ENCODE measurements around the gene TRIM27. TPM values are rescaled to one million over a fixed set of nuclear protein-coding genes. Genes with fewer than 3 reads are reported as not detected.
"Not testable (repeated sequence)": the region's sequence is repeated elsewhere in the genome, so short reads cannot be mapped to it uniquely, and the experiment has no call there.

The TRIM27 gene
- total RNA-seq, 4 donors from 2014 or later, result 36.0 to 55.1 (median 37.4) TPM

- H3K4me3 ChIP-seq, result no peak overlapping the region
- no peaks in the 10 kb centered on the region for H3K36me3 ChIP-seq
- TF ChIP-seq POLR2AphosphoS5 (IDR thresholded peaks at IDR 0.05) (no peak), POLR2A (IDR thresholded peaks at IDR 0.05) (no peak), CTCF (IDR thresholded peaks at IDR 0.05) (no peak)
- no peaks in the 10 kb centered on the region for H3K9me3 ChIP-seq
- no peak for ATAC-seq
- H3K27ac ChIP-seq, result no peak overlapping the region
- peaks cover 20% of the 10 kb centered on the region for H3K27me3 ChIP-seq
- 88 to 91% methylated on average over 11 to 12 of the region's 13 CpGs for WGBS, 2 donors (ENCODE audit: low coverage in 1 of 2)
- peaks cover 0 to 6% (median 0%) of the 10 kb centered on the region in 3 donors for H3K4me1 ChIP-seq
Observed at GRCh38 chr6:28871335-28872156, 52.2 kb downstream of the TRIM27 start.

GRCh38 chr6:28868873-28869272 is 54.9 kb downstream of the TRIM27 start:
- peaks cover 0 to 18% (median 0%) of the 10 kb centered on the region in 3 donors for H3K4me1 ChIP-seq
- ATAC-seq, result no peak
- no peaks in the 10 kb centered on the region for H3K36me3 ChIP-seq
- TF ChIP-seq POLR2AphosphoS5 (IDR thresholded peaks at IDR 0.05) (no peak), CTCF (IDR thresholded peaks at IDR 0.05) (no peak), POLR2A (IDR thresholded peaks at IDR 0.05) (no peak), EP300 (IDR thresholded peaks at IDR 0.05) (no peak)
- H3K4me3 ChIP-seq, result no peak overlapping the region
- H3K27ac ChIP-seq, result no peak overlapping the region
- no peaks in the 10 kb centered on the region for H3K27me3 ChIP-seq
- WGBS, 2 donors (ENCODE audit: low coverage in 1 of 2), result 62 to 70% methylated on average over 2 of the region's 2 CpGs
- H3K9me3 ChIP-seq, result no peaks in the 10 kb centered on the region

GRCh38 chr6:28867086-28867409 is 56.7 kb downstream of the TRIM27 start:
- no peak for ATAC-seq
- 12 to 60% methylated on average over 1 to 4 of the region's 5 CpGs for WGBS, 2 donors (ENCODE audit: low coverage in 1 of 2)

GRCh38 chr6:28866205-28867085 is 57.3 kb downstream of the TRIM27 start:
- not testable (repeated sequence) for H3K9me3 ChIP-seq, H3K36me3 ChIP-seq, H3K27me3 ChIP-seq
- ATAC-seq, result peak; percentile 75
- H3K27ac ChIP-seq, result peak overlapping the region; percentile 14 to 91 (median 88)
- peaks cover 0 to 22% (median 0%) of the 10 kb centered on the region in 3 donors for H3K4me1 ChIP-seq
- peak in 1 of 2 donors; percentile 19 for TF ChIP-seq POLR2A (IDR thresholded peaks at IDR 0.05)
- peak in 1 of 4 experiments; percentile 15 for TF ChIP-seq CTCF (IDR thresholded peaks at IDR 0.05)
- 0 to 5% methylated on average over 5 to 7 of the region's 60 CpGs for WGBS, 2 donors (ENCODE audit: low coverage in 1 of 2)
- peak overlapping the region; percentile 48 to 83 for H3K4me3 ChIP-seq

More at GRCh38 chr6:28867086-28867409, 56.7 kb downstream of the TRIM27 start:
- Histone ChIP-seq H3K4me1 (peaks cover 0 to 22% (median 0%) of the 10 kb centered on the region in 3 donors), H3K27me3 (no peaks in the 10 kb centered on the region), H3K9me3 (no peaks in the 10 kb centered on the region), H3K27ac (peak overlapping the region; percentile 14 to 91 (median 88)), H3K4me3 (peak overlapping the region; percentile 48 to 83), H3K36me3 (no peaks in the 10 kb centered on the region)
- TF ChIP-seq CTCF (IDR thresholded peaks at IDR 0.05) (no peak), POLR2A (IDR thresholded peaks at IDR 0.05) (no peak), POLR2AphosphoS5 (IDR thresholded peaks at IDR 0.05) (no peak), EP300 (IDR thresholded peaks at IDR 0.05) (no peak)
